Endometrial microvascular endothelial cells (primary cell): ENCODE measurements around the gene BORCS6. TPM values are rescaled to one million over a fixed set of nuclear protein-coding genes. Genes with fewer than 3 reads are reported as not detected.
"Not testable (repeated sequence)": the region's sequence is repeated elsewhere in the genome, so short reads cannot be mapped to it uniquely, and the experiment has no call there.

ENCODE experiments used
- in situ Hi-C: cut with HindIII; loops from 2 replicates; pipeline ENCODE4 v1.10.0; 2017; ENCODE audit warnings: low sequenced_read_pairs, low pct_unique_long_range_greater_than_20kb; ENCODE audit errors: inconsistent ontology term
- total RNA-seq: library from RNA; depleted of rRNA; stranded (reverse); fragments of >200 nt; gene quantifications from one replicate; pipeline ENCODE4 v1.2.3, GENCODE V29; 2015; ENCODE audit errors: inconsistent ontology term

BORCS6 gene
- total RNA-seq, 1 donor from 2014 or later, result 13.3 TPM

DNA sequence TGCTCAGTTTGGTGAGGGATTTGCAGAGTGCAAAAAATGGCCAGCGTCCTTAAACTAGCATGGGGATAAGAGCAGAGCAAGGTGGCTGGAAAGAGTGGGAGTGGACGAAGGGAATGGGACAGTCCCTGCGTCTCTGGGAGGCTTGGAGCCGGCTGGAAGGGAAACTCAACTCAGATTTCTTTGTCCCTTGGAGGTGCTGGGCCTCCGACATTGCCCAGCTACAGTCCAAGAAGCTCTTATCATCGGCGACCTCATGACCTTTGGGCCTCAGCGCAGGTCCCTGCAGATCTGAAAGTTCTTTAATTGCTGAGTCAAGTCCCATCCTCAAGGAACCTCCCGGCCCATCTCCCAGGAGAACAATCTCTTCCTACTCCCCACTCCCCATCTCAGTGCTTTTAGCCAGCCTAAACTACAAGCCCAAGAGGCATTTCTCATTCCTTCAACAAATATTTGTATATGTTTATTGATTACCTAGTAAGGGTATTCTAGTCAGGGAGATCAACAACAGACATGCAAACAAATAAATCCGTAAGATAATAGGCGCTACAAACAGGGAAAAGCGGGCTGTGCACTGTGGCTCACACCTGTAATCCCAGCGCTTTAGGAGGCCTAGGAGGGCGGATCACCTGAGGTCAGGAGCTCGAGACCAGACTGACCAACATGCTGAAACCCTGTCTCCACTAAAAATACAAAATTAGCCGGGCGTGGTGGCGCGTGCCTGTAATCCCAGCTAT is 12.8 kb downstream of the BORCS6 start:
- in situ Hi-C loops, result no loop called here

DNA sequence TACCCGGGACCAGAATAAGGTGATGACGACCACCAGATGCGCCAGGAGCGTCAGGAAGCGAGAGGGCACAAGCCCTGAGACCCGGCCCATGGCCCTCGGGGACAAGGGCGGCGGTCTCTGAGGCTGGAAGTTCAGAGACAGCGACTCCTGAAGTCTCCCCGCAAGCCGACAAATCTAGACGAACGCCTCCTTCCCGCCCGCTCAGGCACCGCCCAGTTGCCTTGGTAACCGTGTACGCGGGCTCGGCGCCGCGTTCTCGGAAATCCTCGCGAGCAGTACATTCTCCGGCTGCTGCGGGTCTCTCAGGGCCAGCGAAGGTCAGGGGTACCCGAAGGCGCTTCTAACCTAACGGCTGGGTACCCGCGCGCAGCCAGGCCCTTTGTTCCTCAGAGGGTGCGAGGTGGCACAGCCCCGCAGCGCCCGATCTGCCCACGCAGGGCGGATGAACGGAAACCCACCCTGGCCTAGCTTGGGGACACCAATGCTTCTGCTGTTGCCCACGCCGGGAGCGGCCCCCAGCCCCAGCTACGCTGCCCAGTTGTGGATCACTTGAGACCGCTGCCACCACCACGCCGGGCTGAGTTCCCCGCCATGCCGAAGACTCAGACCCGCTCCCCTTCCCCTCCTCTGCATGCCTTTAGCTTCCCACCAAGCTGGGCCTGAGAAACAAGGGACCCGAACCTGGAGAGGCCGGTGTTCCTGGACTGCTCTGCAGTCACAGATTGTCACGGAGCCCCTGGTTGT is 13.6 kb downstream of the BORCS6 start, which contains the start of gene TMEM107:
Gene TMEM107, minus strand, starts transcription at position 184 of the 744 bp plus-strand sequence. Its CDS starts 94 bp downstream, at position 90.
- in situ Hi-C loops, result no loop called here

DNA sequence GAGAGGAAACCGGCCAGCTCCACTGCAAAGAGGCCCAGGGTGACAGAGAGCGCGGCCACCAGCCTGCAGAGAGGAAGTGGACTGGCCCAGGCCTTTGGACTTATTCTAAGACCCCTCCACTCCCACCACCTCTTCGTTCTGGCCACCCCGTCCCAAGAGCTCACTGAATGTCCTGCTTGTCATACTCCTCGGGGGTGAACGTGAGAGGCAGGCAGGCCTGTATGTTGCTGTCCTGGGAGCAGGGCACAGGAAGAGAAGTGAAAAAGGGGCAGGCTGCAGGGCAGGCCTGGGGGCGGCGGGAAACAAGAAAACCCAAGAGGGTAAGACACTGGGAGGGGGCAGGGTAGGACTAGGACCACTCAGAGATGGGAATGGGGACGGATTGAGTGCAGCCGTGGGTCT is 14.2 kb downstream of the BORCS6 start:
- in situ Hi-C loops, result no loop called here

DNA sequence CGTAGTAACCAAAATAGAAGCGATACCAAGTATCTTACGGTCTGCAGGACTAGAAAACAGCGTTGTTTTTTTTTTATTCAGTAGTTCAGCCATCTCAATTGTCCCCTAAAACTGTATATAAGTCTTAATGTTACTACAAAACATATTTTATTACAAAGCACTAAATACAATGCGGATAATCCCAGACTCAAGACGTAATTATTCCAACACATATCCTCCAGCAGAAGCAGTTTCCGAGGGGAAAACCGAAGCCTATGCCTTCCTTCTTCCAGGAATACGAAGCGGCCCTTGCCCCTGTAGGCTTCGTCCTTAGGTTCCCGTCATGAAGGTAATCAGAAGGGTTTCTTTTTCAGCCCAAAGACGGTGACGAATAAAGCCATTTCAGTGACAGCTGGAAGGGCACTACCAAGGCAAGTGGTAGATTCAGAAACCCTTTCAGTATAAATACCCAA is 16.1 kb downstream of the BORCS6 start:
- in situ Hi-C loops, result no loop called here

DNA sequence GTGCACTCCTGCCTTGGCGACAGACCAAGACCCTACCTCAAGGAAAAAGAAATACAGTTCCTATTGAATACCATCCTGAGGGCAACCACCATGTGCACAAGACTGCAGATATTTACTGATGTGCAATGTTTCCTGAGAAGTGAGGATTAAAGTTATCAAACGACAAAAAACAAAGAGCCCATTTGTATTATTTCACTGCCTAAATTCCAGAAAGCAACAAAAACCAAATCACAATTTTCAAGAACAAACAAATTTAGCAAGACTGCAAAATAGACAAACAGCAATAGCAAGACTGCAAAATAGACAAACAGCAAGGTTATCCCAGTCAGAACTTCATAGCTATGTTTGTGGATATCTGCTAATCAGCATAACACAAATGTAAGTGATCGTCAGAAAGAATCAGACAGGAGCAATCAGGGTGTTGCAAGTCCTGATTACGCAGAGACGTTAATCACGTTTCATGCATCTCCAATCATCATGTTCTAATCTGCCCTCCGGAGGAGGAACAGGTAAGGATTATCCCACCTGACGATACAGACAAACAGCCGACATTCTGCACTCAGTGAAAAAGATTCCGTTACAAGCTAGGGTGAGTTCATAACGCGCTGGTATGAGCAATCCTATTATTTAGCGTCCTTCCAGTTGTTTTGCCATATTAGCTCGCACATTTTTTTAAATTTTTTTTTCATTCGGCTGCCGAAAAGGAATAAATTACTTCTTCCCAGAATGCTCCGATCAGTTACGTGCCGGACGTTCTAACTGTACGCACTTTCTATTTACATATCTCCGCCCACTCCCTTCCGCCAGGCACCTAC is 16.7 kb downstream of the BORCS6 start:
- in situ Hi-C loops, result no loop called here

DNA sequence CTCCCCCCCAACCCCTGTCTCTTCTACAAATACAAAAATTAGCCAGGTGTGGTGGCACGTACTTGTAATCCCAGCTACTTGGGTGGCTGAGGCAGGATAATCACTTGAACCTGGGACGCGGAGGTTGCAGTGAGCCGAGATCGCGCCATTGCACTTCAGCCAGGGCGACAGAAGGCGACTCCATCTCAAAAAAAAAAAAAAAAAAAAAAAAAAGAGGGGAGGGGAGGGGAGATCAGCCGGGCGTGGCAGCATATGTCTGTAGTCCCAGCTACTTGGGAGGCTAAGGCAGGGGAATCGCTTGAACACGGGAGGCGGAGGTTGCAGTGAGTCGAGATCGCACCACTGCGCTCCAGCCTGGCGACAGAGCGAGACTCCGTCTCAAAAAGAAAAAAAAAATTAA is 19.8 kb downstream of the BORCS6 start:
- in situ Hi-C loops, result not testable (repeated sequence)

DNA sequence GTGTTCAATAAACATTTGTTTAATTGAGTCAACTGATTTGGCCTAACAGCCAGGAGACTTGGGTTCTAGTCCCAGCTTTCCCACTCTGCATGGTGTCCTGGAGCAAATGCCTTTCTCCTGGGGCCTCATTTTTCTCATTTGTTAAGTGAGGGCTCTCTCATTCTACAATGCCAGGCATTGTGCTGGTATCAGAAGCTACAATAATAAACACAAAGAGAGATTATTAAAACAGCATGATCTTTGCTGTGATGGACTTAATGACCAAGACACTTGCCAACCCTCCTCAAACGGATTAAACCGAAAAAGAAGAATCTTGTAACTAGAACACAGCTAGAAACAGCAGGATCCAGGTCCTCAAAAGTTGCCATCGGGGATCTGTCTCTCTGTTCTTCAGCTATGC is 22.5 kb downstream of the BORCS6 start:
- in situ Hi-C loops, result no loop called here

DNA sequence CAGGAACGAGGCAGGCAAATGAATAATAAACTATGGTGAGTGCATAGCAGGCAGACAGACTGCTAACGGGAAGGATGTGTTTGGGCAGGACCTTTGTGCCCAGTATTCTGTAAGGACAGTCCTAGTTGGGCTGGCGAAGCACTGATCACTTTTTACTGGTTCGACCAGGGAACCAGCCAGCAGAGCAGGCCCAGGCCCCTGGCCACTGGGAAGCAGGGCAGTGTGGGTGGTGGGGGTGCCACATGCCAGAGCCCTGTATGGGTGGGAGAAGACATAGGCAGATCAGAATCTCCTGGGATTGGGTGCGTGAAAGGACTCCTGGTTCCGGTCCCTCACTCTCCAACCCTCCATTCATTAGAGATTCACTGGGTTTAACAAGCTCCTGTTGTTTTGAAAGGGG is 23.2 kb downstream of the BORCS6 start:
- in situ Hi-C loops, result no loop called here

DNA sequence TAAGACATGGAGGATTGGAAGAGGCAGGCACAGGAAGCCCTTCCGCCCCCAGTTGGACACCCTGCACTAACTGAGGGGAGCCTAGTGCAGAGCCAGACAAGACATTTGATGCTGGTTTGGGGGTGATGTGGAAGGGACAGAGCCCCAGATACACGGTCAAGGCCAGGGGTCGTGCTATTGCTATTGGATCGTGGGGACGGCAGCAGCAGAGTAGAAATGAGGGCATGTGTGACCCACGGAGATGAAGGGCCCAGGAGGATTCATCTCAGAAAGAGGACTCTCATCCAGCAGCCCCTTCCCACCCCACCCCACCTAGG is 25.2 kb downstream of the BORCS6 start:
- in situ Hi-C loops, result no loop called here

DNA sequence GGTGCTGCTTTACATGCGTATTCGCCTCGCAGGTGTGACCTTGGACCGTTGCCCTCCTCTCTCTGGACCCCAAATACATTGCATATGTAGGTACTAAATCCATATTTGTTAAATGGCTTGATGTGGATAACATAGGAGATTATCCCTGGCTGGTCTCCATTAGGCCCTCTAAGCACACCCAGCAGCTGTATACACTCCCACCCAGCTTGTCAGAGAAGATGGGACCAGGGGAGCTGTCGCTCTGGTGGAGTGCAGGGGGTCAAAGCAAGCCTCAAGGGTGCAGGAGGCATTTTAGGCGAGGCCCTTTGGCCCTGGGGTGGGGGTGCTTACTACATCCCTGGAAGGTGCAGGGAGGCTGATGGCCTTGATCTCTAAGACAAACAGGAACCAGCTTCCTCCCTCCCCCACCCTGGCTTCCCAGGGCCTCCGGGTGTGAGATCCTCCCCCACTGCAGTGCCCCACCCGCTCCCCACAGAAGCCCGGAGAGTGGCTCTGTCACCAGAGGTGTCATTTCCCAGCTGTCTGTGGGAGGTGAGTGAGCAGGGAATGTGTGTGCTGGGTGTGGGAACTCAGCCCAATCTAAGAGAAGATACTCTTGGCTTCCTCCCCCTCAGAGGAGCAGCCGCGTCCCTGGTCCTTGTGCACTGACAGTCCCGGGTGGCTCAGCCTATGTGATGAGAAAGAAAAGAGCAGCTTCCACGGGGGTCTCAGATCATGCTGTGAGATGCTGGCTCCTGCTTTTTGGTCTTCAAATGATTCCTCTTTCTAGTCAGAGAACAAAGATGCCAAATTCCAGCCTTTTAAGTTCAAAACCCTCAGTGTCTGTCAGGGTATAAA is 25.8 kb downstream of the BORCS6 start:
- in situ Hi-C loops, result no loop called here

DNA sequence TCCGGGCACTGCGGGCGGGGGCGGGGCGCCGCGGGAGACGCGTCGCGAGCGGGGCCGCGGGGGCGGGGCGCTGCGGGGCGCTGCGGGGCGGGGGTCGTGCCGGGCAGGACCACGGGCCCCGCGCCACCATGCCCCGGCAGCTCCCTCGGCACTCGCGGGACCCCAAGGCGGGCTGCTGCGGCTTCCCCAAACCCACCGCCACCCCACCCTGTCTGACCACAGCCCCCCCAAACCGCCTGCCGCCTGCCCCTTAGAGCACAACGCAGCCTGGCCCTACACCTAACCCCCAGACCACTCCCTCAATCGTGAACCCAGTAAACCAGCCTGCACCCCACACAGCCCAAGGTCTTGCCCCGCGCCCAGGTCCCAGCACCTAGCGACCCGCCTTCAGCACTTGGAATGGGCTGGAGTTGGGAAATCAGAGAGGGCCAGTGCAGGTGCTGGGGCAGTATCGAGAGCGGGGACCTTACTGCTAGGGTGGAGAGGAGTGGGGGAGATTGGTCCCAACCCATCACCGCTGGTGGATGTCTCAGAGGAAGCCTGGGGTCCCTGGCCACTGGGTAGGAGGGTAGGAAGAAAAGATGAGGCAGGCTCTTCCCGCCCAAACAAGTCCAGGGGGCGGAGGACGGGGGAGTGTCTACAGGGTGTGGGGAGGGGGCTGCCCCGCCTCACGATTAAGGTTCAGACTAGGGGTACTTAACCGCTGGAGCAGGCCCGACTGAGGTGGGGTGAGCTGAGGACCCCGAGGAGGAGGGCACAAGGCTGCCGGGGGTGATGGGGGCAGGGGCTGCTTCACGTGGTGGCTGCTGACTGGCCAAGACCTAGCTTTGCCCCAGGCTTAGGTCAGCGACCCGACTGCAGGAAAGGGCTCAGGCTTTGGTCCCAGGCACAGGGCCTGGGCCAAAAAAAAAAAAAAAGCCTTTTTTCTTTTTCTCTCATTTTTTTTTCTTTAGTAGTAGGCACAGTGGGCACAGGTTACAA is 26.7 kb downstream of the BORCS6 start:
- in situ Hi-C loops, result no loop called here

DNA sequence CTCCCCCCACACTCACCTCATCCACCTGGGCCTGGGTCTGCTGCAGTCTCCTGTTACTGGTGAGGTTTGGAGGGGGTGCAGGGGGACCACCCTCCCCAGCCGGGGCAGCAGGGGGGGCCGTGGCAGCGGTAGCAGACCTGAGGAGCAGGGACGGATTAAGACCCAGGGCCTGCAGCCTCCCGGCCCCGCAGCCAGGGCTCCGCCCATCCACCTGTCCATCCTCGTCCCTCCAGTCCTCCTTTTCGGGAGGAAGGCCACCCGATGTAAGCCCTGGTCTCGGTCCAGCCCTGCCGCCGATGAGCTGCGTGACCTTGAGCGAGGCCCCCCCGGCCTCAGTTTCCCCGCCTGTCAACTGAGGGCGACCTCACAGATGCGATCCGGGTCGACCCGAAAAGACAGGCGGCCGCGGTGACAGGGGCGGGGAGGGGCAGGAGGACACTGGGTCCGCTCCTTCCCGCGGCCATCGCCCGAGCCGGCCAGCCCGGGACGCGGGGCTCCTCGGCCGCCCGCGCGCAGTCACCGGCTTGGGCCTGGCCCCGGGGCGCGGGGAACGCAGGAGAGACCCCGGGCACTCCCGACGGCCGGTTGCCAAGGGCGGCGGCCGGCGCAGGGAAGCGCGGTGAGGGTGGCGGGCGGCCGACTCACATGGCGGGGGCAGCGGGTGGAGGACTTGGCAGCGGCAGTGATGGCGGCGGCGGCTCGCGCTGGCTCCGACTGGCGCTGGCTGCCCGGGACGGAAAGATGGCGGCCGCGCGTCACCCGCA is 27.6 kb downstream of the BORCS6 start, which contains the start of gene VAMP2:
Gene VAMP2, minus strand, starts transcription at position 716 of the 764 bp plus-strand sequence. Its CDS starts 69 bp downstream, at position 647.
- in situ Hi-C loops, result no loop called here

DNA sequence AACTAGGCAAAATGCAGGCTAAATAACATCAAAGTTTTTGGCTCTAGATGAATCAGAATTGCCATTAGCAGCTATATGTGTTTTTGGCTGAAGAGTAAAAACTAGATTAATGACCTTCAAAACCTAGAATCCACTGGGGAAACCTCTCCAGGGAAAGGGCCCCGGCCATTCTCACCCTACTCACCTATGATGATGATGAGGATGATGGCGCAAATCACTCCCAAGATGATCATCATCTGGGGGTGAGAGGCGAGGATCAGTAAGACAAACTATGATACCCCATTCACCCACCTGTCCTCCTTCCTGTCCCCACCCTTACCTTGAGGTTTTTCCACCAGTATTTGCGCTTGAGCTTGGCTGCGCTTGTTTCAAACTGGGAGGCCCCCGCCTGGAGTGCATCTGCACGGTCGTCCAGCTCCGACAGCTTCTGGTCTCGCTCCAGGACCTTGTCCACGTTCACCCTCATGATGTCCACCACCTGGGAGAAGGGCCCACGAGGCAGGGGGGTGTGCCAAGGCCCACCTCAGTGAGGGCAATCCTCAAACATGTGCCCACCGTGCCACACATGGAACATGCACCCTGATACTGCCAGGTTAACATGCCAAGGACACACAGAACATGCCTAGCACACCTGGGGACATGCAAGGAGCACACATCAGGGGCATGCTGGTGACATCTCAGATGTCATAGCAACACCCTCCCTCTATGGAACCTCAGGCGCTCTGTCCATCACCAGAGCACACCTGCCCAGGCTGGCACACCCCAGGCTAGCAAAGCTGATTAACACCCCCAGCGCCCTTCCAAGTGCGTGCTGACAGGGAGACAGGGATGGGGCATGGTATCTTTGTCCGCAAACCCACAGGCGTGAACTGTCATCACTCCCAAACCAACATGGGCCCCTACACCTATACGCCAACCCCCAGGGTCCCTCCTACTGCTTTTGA is 28.4 kb downstream of the BORCS6 start:
- in situ Hi-C loops, result no loop called here

DNA sequence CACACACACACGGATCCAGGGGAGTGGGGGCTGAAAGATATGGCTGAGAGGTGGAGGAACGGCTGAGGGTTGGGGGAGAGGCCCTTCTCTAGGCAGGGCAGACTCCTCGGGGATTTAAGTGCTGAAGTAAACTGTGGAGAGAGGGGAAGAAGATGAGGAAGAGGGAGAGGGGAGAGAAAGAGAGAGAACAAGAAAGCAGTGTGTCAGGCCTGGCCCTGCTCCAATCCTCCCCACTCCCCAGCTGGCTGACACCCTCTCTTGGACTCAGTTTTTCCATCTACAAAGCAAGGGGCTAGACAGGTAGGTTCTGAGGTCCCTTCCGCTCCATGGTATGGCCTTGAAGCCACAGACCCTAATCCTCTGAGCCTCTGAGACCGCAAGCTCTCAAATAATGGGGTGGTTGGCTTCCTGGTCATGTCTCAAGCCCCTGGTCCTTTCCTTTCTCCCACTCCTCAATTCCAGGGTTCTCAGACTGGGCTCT is 29.2 kb downstream of the BORCS6 start:
- in situ Hi-C loops, result no loop called here

DNA sequence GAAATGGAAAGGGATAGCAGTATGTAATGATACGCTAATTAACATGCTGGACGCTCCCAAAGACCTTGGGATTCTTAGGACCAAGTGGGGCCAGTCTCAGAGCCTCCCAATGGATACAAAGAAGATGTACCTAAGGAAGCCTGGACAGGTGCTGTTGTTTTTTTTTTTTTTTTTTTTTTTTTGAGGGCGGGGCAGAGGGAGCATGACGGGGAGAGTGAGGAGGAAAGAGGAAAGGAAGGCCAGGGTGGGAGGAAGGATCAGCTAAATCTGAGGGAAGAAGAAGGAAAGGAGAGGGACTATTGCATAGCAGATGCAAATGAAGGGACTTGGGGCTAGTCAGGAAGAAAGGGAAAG is 29.8 kb downstream of the BORCS6 start:
- in situ Hi-C loops, result no loop called here
